SK-N-SH (cell line): ENCODE data around the gene PBX3.

Source experiments
- CHD2 ChIP-seq: fragments of 150-350 bp; IDR thresholded peaks from 2 replicates; pipeline ENCODE4 v1.6.1; 2018; ENCODE audit warnings: low read length; ENCODE audit not compliant: partially characterized antibody
- EZH2phosphoT487 ChIP-seq: fragments of 200-600 bp; sonication (generic); IDR thresholded peaks from 2 replicates; pipeline ENCODE4 v1.6.1; 2017; ENCODE audit warnings: low read depth, mixed run types, mild to moderate bottlenecking, antibody characterized with exemption, moderate library complexity, borderline replicate concordance
- GATA2 ChIP-seq: sonication (generic); formaldehyde crosslinking; IDR thresholded peaks from 2 replicates; pipeline ENCODE4 v1.5.0; 2020; ENCODE audit warnings: mild to moderate bottlenecking, missing genetic modification reagents
- NFIC ChIP-seq: IDR thresholded peaks from 2 replicates; pipeline ENCODE4 v1.4.0; 2012; ENCODE audit warnings: borderline replicate concordance
- POLR2AphosphoS5 ChIP-seq: IDR thresholded peaks from 2 replicates; pipeline ENCODE4 v1.6.1; 2012; ENCODE audit warnings: low read depth, low read length
- TF ChIP-seq, protein P1 (sequence below): fragments of 200-600 bp; sonication (generic); IDR thresholded peaks from 2 replicates; pipeline ENCODE4 v1.6.1; 2017; ENCODE audit warnings: antibody characterized with exemption, mild to moderate bottlenecking, moderate library complexity

DNA sequence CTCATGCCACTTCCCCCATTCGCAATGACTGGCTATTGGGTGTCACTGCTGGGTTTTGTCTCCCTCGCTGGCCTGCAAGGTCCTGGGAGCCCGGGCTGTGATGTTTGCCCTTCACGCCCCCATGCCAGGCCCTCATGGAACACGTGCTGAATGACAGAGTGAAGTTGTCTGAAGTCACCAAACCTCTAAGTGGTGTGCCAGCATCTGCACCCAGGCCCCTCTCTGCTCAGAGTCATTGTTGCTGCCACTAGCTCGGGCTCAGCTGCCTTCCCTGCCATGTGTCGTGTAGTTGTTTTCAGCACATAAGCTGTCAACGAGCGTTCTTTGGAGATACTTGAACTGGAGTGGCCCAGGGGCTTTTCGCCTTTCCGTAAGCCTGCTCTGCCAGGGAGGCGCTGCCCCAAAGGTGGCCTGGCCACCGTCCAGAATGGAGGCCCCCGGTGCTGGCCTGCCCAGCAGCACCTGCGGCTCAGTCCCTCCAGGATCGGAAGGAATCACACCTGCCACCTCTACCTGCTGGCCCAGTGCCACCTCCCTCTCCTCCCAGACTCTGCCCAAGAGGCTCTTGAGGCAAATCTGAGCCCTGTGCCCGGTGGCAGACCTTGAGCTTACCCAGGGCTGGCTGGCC lies 250.1 kb downstream of the PBX3 start:
- no peak for TF ChIP-seq CHD2
- no peak for TF ChIP-seq GATA2
- TF ChIP-seq, protein P1, sequence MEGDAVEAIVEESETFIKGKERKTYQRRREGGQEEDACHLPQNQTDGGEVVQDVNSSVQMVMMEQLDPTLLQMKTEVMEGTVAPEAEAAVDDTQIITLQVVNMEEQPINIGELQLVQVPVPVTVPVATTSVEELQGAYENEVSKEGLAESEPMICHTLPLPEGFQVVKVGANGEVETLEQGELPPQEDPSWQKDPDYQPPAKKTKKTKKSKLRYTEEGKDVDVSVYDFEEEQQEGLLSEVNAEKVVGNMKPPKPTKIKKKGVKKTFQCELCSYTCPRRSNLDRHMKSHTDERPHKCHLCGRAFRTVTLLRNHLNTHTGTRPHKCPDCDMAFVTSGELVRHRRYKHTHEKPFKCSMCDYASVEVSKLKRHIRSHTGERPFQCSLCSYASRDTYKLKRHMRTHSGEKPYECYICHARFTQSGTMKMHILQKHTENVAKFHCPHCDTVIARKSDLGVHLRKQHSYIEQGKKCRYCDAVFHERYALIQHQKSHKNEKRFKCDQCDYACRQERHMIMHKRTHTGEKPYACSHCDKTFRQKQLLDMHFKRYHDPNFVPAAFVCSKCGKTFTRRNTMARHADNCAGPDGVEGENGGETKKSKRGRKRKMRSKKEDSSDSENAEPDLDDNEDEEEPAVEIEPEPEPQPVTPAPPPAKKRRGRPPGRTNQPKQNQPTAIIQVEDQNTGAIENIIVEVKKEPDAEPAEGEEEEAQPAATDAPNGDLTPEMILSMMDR = no peak
- no peak for TF ChIP-seq EZH2phosphoT487
- no peak for TF ChIP-seq NFIC
- no peak for TF ChIP-seq POLR2AphosphoS5
